HCT116 (cell line): ENCODE measurements around the gene TEFM. TPM values are rescaled to one million over a fixed set of nuclear protein-coding genes. Genes with fewer than 3 reads are reported as not detected.
"Not testable (repeated sequence)": the region's sequence is repeated elsewhere in the genome, so short reads cannot be mapped to it uniquely, and the experiment has no call there.

ENCODE experiments used
- ATAC-seq: fragments of 200-7000 bp; cut with Tn5 transposase; 2 replicates; pipeline ENCODE4 v1.9.1; 2020; ENCODE audit warnings: mild to moderate bottlenecking, moderate library complexity
- BruUV-seq: library from RNA; stranded (reverse); fragments of 400-500 nt; replicated peaks from 2 replicates; lab custom pipeline; 2021; lab: Mats Ljungman, UMichigan
- CTCF ChIA-PET: fragments of 300-600 bp; sonication (Branson Sonifier 250); formaldehyde crosslinking; loops from one replicate; lab custom pipeline; 2021; ENCODE audit warnings: antibody characterized with exemption; lab: Charles Lee
- POLR2A ChIA-PET: fragments of 300-600, 350-600 bp; sonication (Branson Sonifier 250); formaldehyde crosslinking; loops from one replicate; lab custom pipeline; 2021; ENCODE audit warnings: antibody characterized with exemption; lab: Charles Lee
- RAD21 ChIA-PET, 2 experiments: fragments of 300-600 bp; sonication (Branson Sonifier 250); formaldehyde crosslinking; loops; one replicate each; lab custom pipeline; 2023; ENCODE audit warnings: low total read pairs in 2 of 2; ENCODE audit not compliant: uncharacterized antibody in 2 of 2, unreplicated experiment in 2 of 2, low non-redundant PET in 1 of 2; lab: Charles Lee
- DNase-seq: peaks from one replicate; pipeline ENCODE4 v3.0.0-alpha.2; 2010; ENCODE audit warnings: low read depth, low spot score
- H2AFZ ChIP-seq: fragments of 200-600 bp; shearing (Covaris generic), sonication (generic); 2 replicates; pipeline ENCODE4 v1.6.1; 2017; ENCODE audit warnings: low read depth, mixed run types, mixed read lengths, antibody characterized with exemption, low read length; ENCODE audit not compliant: poor library complexity, severe bottlenecking
- H3K27ac ChIP-seq: 2 replicates; pipeline ENCODE4 v1.5.1; 2012; ENCODE audit warnings: low read depth, low read length
- H3K27me3 ChIP-seq: fragments of 200-600 bp; sonication (generic); 2 replicates; pipeline ENCODE4 v1.6.1; 2016; ENCODE audit warnings: mixed run types, low read length, mixed read lengths; ENCODE audit not compliant: insufficient read depth
- H3K36me3 ChIP-seq, 2 experiments: fragments of 200-500 bp in 1 of 2; fragments of 200-600 bp in 1 of 2; sonication (Bioruptor generic) in 1 of 2; sonication (generic) in 1 of 2; 2 replicates each; pipeline versions ENCODE4 v1.5.1 to v1.6.1; 2014 to 2016; ENCODE audit warnings: low read length in 2 of 2, inconsistent platforms in 1 of 2, mixed read lengths in 1 of 2, mixed run types in 1 of 2; ENCODE audit not compliant: insufficient read depth in 2 of 2, control insufficient read depth in 1 of 2
- H3K4me1 ChIP-seq, 2 experiments: fragments of 200-600 bp in 1 of 2; sonication (generic) in 1 of 2; 2 replicates each; pipeline versions ENCODE4 v1.5.1 to v1.6.1; 2012 to 2017; ENCODE audit warnings: low read length in 2 of 2, inconsistent platforms in 1 of 2, mild to moderate bottlenecking in 1 of 2, mixed read lengths in 1 of 2, mixed run types in 1 of 2, moderate library complexity in 1 of 2; ENCODE audit not compliant: insufficient read depth in 2 of 2, control insufficient read depth in 1 of 2
- H3K4me2 ChIP-seq: fragments of 200-600 bp; sonication (generic); 2 replicates; pipeline ENCODE4 v1.6.1; 2017; ENCODE audit warnings: mixed run types, low read length, mixed read lengths
- H3K4me3 ChIP-seq, 2 experiments: fragments of 200-600 bp in 1 of 2; sonication (generic) in 1 of 2; replicated peaks in 1 of 2; 2 replicates each; pipeline ENCODE4 v1.5.1; 2011 to 2016; ENCODE audit warnings: low read length in 2 of 2, control low read depth in 1 of 2, low read depth in 1 of 2, mild to moderate bottlenecking in 1 of 2, mixed read lengths in 1 of 2, mixed run types in 1 of 2
- H3K79me2 ChIP-seq: fragments of 200-600 bp; sonication (generic); 2 replicates; pipeline ENCODE4 v1.6.1; 2017; ENCODE audit warnings: mild to moderate bottlenecking, mixed run types, low read length, moderate library complexity, mixed read lengths; ENCODE audit not compliant: insufficient read depth
- H3K9ac ChIP-seq: fragments of 200-600 bp; sonication (generic); 2 replicates; pipeline ENCODE4 v1.6.1; 2016; ENCODE audit warnings: low read length, mixed read lengths
- H3K9me2 ChIP-seq: fragments of 200-600 bp; sonication (generic), shearing (Covaris generic); 2 replicates; pipeline ENCODE4 v1.6.1; 2017; ENCODE audit warnings: mixed run types, mild to moderate bottlenecking, moderate library complexity; ENCODE audit not compliant: insufficient read depth
- H3K9me3 ChIP-seq, 2 experiments: fragments of 200-500 bp in 1 of 2; fragments of 200-600 bp in 1 of 2; sonication (Bioruptor generic) in 1 of 2; sonication (generic) in 1 of 2; 2 replicates each; pipeline ENCODE4 v1.6.1; 2014 to 2017; ENCODE audit warnings: low read length in 2 of 2, mixed read lengths in 2 of 2, inconsistent platforms in 1 of 2, low read depth in 1 of 2, mild to moderate bottlenecking in 1 of 2, mixed run types in 1 of 2, moderate library complexity in 1 of 2; ENCODE audit not compliant: control insufficient read depth in 1 of 2, insufficient read depth in 1 of 2
- H4K20me1 ChIP-seq: fragments of 200-600 bp; sonication (generic), shearing (Covaris generic); 2 replicates; pipeline ENCODE4 v1.6.1; 2017; ENCODE audit warnings: mixed run types, mild to moderate bottlenecking, moderate library complexity; ENCODE audit not compliant: insufficient read depth
- CEBPB ChIP-seq: IDR thresholded peaks from 2 replicates; pipeline ENCODE4 v1.6.1; 2012; ENCODE audit warnings: low read depth
- ELF1 ChIP-seq: IDR thresholded peaks from 2 replicates; pipeline ENCODE4 v1.6.1; 2012; ENCODE audit warnings: low read depth, borderline replicate concordance
- POLR2A ChIP-seq: IDR thresholded peaks from 2 replicates; pipeline ENCODE4 v1.7.0; 2011; ENCODE audit warnings: borderline replicate concordance; ENCODE audit not compliant: insufficient read depth, insufficient read length; ENCODE audit errors: extremely low read depth
- POLR2AphosphoS5 ChIP-seq: IDR thresholded peaks from 2 replicates; pipeline ENCODE4 v1.6.1; 2011; ENCODE audit warnings: mild to moderate bottlenecking, low read depth, low read length, moderate library complexity
- intact Hi-C: fragments of 100-400 bp; cut with micrococcal nuclease; formaldehyde crosslinking; loops from 2 replicates; pipeline ENCODE4 v1.10.0; 2022
- total RNA-seq: library from RNA; stranded (reverse); gene quantifications from one replicate; pipeline ENCODE4 v1.2.1, GENCODE V29; 2021; ENCODE audit not compliant: unreplicated experiment
- TF ChIP-seq, protein P1 (sequence below): IDR thresholded peaks from 2 replicates; pipeline ENCODE4 v1.6.1; 2012
- TF ChIP-seq, protein P2 (sequence below): IDR thresholded peaks from 2 replicates; pipeline ENCODE4 v1.6.1; 2012
- TF ChIP-seq, protein P3 (sequence below): IDR thresholded peaks from 2 replicates; pipeline ENCODE4 v1.6.1; 2011; ENCODE audit warnings: mild to moderate bottlenecking, low read length, moderate library complexity; ENCODE audit not compliant: insufficient replicate concordance; ENCODE audit errors: extremely low read depth
- TF ChIP-seq, protein P4 (sequence below): IDR thresholded peaks from 2 replicates; pipeline ENCODE4 v1.6.1; 2012; ENCODE audit warnings: low read depth

TEFM gene
- total RNA-seq, 1 experiment from 2014 or later, result 13.1 TPM

DNA sequence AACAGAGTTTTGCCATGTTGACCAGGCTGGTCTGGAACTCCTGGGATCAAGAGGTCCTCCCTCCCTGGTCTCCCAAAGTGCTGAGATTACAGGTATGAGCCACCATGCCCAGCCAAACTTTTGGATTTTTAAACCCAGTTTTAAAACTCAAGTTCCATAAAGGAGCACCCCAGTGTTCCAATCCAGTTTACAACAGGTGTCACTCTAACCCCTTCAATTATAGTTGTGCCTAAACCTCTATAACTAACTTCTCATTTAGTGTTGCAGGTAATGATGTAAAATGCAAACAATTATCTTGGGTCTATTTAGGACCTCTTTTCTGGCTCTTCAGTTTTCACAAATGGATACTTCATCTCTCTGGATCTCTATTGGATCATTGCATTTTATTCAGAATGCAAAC is 7.9 kb upstream of the TEFM start (continued):
- TF ChIP-seq, protein P1, sequence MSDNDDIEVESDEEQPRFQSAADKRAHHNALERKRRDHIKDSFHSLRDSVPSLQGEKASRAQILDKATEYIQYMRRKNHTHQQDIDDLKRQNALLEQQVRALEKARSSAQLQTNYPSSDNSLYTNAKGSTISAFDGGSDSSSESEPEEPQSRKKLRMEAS, result no peak
- TF ChIP-seq, all 23 proteins: peak for 0

DNA sequence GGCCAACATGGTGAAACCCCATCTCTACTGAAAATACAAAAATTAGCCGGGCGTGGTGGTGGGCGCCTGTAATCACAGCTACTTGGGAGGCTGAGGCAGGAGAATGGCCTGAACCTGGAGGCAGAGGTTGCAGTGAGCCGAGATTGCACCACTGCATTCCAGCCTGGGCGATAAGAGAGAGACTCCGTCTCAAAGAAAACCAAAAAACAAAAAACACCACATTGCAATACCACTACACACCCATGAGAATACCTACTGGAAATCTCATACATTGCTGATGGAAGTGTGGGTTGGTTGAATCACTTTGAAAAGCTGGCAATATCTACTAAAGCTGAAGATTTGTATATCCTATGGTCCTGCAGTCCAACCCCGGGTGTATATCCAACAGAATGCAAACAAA is 4.1 kb upstream of the TEFM start:
- BruUV-seq, H3K9ac ChIP-seq, H3K4me3 ChIP-seq, H3K27me3 ChIP-seq, CTCF ChIA-PET, DNase-seq, H3K36me3 ChIP-seq, H3K4me2 ChIP-seq, intact Hi-C loops, H3K27ac ChIP-seq, H3K79me2 ChIP-seq, H3K9me3 ChIP-seq, H2AFZ ChIP-seq, H3K9me2 ChIP-seq, H4K20me1 ChIP-seq, ATAC-seq: not testable (repeated sequence)
- ChIA-PET POLR2A (interaction anchor here (0.7 kb wide), 1 partner anchor 1576 kb away, joined by 3 read pairs; the partner anchor contains the start of gene CDK5R1), RAD21 (interaction anchor here in 1 of 2 experiments (1.1 kb wide), 1 partner anchor 7 kb away, joined by 3 read pairs; no protein-coding TSS in a partner anchor)
- peaks cover 5 to 10% of the 10 kb centered on the region in 2 experiments; a peak in 3 of 4 replicates for H3K4me1 ChIP-seq

DNA sequence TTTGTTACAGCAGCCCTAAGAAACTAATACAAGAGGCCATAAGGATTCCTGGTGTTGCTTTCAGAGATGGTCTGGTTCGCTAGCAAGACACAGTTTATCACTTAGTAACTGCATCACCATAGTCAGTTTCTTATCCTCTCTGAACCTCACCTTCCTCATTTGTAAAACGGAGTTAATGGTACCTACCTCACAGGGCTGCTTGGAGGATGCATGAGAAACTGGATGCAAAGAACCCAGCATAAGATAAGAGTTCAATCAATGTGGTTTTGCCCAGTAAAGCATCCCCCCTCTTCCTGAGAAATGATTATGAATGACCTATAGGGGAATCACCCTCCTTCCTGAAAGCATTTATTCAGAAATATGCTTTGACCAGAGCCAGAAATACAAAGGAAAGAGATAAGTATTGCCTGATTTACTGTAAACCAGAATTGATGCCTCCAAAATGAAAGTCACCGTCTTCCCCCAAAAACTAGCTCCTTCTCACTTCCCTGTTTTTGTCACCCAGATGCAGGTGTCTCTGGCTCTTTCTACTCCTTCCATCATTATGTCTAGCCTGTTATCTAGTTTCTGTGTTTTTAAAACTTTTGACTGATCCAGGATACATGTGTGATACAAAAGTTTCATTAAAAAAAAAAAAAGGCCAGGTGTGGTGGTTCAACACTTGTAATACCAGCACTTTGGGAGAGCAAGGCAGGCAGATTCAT is 2.8 kb upstream of the TEFM start:
- DNase-seq, result no peak
- CTCF ChIA-PET, result no interaction called here
- TF ChIP-seq, protein P2, sequence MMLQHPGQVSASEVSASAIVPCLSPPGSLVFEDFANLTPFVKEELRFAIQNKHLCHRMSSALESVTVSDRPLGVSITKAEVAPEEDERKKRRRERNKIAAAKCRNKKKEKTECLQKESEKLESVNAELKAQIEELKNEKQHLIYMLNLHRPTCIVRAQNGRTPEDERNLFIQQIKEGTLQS, result no peak
- TF ChIP-seq CEBPB (no peak), POLR2A (no peak), POLR2AphosphoS5 (no peak), ELF1 (no peak)
- TF ChIP-seq, protein P3, sequence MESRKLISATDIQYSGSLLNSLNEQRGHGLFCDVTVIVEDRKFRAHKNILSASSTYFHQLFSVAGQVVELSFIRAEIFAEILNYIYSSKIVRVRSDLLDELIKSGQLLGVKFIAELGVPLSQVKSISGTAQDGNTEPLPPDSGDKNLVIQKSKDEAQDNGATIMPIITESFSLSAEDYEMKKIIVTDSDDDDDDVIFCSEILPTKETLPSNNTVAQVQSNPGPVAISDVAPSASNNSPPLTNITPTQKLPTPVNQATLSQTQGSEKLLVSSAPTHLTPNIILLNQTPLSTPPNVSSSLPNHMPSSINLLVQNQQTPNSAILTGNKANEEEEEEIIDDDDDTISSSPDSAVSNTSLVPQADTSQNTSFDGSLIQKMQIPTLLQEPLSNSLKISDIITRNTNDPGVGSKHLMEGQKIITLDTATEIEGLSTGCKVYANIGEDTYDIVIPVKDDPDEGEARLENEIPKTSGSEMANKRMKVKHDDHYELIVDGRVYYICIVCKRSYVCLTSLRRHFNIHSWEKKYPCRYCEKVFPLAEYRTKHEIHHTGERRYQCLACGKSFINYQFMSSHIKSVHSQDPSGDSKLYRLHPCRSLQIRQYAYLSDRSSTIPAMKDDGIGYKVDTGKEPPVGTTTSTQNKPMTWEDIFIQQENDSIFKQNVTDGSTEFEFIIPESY, result no peak
- TF ChIP-seq, protein P4, sequence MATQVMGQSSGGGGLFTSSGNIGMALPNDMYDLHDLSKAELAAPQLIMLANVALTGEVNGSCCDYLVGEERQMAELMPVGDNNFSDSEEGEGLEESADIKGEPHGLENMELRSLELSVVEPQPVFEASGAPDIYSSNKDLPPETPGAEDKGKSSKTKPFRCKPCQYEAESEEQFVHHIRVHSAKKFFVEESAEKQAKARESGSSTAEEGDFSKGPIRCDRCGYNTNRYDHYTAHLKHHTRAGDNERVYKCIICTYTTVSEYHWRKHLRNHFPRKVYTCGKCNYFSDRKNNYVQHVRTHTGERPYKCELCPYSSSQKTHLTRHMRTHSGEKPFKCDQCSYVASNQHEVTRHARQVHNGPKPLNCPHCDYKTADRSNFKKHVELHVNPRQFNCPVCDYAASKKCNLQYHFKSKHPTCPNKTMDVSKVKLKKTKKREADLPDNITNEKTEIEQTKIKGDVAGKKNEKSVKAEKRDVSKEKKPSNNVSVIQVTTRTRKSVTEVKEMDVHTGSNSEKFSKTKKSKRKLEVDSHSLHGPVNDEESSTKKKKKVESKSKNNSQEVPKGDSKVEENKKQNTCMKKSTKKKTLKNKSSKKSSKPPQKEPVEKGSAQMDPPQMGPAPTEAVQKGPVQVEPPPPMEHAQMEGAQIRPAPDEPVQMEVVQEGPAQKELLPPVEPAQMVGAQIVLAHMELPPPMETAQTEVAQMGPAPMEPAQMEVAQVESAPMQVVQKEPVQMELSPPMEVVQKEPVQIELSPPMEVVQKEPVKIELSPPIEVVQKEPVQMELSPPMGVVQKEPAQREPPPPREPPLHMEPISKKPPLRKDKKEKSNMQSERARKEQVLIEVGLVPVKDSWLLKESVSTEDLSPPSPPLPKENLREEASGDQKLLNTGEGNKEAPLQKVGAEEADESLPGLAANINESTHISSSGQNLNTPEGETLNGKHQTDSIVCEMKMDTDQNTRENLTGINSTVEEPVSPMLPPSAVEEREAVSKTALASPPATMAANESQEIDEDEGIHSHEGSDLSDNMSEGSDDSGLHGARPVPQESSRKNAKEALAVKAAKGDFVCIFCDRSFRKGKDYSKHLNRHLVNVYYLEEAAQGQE, result no peak

More for the DNA sequence above, 2.8 kb upstream of the TEFM start:
- H3K79me2 ChIP-seq, result peaks cover 19% of the 10 kb centered on the region
- no peak overlapping the region for H3K27ac ChIP-seq
- H3K4me1 ChIP-seq, result peaks cover 5 to 13% of the 10 kb centered on the region in 2 experiments
- no peak overlapping the region for H2AFZ ChIP-seq
- no peaks in the 10 kb centered on the region for H3K27me3 ChIP-seq
- ChIA-PET RAD21 (interaction anchor here in 1 of 2 experiments (1.1 kb wide), 1 partner anchor 9 kb away, joined by 3 read pairs; no protein-coding TSS in a partner anchor), POLR2A (no interaction called here)
- H3K4me2 ChIP-seq, result no peak overlapping the region
- intact Hi-C loops, result no loop called here
- no peak overlapping the region for H3K4me3 ChIP-seq
- no peak overlapping the region for H3K9ac ChIP-seq
- no peaks in the 10 kb centered on the region; a peak in 1 of 4 replicates for H3K36me3 ChIP-seq
- H4K20me1 ChIP-seq, result no peaks in the 10 kb centered on the region
- BruUV-seq, result no TSS peak
- no peaks in the 10 kb centered on the region for H3K9me2 ChIP-seq
- H3K9me3 ChIP-seq, result no peaks in the 10 kb centered on the region
- no peak for ATAC-seq
